Globus pallidus (tissue), 1 donor: ENCODE measurements around the gene LDB2.

Source experiments
- DNase-seq: peaks from one replicate; pipeline ENCODE4 v3.0.0-alpha.2; 2015; ENCODE audit warnings: low spot score

Gene LDB2

DNA sequence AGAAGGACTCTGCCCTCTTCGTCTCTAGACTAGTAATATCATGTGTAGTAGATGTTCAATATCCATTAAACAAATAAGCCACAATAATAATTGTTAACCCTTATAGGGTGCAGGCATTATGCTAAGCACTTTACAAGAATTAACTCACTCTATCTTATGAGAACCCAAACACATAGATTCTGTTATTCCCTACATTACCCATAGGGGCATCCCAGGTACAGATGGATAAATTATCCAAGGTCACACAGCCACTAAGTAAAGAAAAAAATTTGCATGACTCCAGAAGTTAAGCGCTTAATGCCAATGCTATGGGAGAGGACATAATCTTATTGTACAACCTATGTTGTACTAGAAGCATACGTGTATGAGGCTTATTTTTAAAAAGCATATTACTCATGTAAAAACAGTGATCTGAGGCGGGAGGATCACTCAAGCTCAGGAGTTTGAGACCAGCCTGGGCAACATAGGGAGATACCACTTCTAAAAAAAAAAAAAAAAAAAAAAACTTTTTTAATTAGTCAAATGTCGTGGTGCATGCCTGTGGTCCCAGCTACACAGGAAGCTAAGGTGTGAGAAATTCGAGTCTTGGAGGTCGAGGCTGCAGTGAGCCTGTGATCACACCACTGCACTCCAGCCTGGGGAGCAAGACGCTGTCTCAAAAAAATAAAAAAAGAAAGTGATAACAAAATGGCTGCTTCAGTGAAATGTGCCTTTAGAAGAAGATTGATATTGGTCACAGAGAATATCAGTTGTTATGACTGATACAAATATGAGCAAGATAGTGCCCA, 13.6 kb downstream of the LDB2 start:
- no peak for DNase-seq

DNA sequence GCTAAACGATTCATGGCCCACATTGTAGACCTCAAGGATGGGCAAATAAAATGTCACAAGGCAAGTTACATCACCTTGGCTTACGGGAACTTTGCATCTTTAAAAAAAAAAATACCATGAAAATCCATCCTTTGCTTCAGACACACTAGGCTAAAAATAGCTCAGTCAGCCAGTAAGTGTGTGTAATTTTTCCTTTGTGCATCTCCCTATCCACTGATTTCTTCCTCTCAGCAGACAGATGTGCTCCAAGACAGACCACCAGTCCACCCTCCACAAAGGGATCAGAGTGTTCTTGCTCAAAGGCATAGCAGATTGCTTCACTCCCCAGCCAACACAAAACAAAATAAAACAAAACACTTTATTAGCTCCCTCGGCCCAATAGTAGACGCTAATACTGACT, 14.6 kb downstream of the LDB2 start:
- DNase-seq: no peak

DNA sequence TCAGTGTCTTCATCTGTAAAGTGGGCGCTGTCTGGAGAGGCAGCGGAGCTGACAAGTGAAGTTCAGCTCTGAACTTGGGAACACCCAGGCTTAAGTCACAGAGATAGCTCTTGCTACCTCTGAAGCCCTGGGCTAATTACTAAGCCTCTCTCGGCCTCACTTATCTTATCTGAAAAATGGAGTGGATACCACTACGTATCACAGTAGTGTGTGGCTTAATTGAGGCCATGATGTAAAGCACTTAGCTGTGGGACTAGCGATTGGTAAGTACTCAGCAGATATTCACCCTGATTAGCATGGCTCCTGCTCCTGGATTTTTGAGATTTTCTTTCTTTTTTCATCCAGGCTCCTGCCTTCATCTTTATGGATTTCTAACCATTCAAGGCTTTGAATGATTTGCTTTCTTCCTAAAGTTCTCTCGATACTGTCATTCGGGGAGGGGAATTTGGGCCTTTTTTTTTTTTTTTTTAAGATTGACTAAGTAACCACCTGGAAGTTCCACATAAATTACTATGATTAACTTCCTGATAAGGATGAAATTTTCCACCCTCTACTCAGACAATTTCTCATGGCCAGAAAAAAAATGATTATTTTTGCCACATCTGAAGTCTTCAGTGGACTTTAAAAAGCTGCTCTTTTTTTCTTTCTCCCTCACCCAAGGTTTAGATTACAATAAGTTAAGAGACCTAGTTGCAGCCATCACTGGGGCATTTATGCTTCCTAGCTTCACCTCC, 17.1 kb downstream of the LDB2 start:
- no peak for DNase-seq

DNA sequence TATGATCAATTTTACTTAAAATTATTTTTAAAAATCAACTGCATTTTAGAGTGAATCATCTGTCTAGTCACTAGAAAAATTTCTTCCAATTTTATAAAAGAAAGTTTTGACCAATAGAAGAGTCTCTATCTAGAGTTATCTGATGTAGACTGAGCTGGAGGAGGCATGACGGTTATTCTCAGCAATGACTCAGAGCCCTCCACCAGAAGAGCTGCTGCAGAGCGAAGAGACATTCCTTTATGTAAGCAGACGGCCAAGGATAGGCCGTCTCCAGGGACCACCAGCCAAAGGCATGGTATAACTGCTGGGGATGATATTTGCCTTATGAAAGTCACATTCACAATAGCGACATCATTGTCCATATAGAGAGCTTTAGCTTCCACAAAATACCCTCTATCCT, 23.0 kb downstream of the LDB2 start:
- DNase-seq: no peak

DNA sequence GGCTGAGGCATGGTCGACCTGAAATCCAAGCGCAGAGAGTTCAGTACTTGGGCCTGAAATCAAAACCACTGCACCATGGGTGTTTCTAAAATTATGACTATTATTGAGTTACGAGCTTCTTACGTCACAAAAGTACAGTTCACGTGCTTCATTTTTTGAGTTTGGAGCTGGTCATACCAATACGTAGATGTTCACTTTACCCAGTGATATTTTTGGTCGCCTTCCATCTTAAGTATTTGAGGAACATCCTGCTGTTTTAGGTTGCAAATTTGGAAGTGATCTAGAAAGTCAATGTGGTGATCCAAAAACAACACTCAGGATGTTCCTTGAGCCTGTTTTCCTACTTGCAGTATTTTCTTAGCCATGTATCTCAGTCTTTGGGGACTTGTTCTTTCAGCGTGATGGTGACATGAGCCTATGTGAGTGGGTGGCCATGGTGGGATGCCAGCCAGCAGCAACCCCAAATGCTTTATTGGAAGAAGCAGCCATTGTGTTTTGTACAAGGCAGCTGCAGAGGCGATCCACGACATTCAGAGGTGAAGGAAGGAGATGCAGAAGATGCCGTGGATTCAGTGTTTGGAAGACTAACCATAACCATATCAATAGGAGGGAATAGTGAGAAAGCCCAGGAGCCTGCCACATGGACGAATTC, 28.7 kb downstream of the LDB2 start:
- DNase-seq: no peak

DNA sequence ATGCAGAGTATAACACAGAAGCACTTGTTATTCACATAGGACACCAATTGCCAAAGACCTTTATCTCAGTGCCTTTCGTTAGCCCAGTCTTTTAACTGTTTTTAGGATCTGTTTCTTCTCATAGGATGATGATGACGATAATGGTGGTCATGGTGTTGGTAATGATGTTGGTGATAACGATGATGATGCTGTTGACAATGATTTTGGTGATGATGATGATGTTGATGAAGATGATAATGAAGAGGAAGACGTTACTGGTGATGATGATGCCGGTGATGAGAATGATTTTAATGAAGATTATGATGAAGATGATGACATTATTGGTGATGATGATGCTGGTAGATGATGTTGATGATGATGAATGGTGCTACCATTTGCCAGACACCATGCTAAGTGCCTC, 29.8 kb downstream of the LDB2 start:
- no peak for DNase-seq

DNA sequence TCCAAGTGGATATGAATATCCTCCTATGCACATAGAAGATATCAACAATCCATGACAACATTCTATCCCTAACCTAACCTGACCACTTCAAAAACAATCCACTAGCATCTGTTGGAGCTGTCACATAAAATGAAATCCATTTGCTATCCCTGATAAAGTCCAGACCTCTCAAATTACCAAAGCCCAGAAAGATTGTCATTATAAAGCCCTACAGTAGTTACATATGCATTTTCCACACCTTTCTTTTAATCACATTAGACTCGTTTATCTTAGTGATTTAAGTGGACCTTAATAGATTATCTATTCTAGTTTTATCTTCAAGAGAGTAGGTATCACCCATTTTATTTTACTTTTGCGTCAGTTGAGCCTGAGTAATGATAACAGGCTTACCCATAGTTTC, 30.6 kb downstream of the LDB2 start:
- DNase-seq: no peak

DNA sequence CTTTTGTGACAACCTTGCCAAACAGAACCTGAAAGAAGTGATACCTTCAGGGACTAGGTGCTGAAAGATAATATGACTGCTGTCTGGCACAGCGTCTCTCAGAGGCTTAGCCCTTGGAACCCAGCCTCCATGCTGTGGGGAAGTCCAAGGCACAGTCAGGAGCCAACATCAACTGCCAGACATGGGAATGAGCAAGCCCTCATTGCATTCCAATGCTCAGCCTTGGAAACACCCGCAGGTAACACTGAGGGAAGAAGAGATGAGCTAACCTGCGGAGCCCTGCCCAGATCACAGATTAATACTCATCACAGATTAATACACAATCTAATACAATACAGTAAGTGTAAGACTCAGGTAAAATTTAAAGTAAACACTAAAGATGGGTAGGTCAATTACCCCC, 31.5 kb downstream of the LDB2 start:
- no peak for DNase-seq

DNA sequence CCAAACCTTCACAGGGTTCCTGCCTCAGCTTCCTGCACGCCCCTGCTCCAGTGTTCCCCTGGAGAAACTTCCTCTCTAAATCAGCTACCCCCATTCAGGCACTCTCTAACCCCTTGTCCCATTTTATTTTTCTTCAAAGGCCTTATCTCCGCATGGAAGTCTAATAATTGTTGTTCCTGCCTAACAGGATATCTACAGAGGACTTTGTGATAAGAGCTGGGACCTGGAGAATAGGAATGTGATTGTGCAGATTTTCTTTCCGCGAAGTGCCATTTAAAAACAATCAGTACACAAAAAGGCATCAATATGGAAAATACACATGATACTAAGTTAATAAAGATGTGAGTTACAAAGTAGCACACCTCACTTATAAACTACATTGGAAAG, 32.6 kb downstream of the LDB2 start:
- DNase-seq: no peak

DNA sequence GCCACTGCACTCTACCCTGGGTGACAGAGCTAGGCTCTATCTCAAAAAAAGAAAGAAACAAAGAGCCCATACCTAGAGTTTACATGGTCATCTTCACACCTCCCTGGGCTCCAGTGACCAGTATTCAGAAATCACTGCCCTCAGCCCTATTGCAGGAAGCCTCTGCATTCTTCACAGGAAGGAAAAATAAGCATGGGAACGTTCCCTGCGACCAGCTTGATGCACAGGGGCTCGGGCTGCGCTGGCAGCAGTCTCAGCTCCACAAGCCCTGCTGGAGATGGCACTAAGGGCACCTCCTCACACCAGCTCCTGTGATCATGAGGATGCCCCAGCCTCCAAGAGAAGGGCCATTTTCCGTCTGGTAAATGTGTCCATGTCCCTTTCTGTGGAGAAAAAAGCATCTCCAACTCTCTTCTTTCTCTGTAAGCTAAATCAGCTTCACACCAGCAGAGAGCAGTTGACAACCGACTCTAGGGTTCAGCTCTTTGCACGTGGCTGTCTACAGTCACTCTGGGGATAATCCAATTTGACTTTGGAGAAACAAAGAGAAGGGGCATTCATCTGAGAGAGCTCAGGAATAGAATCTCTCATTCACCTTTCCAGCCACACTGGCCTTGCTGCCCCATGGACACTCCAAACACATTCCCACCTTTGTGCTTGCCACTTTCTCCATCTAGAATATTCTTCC, 33.1 kb downstream of the LDB2 start:
- no peak for DNase-seq

DNA sequence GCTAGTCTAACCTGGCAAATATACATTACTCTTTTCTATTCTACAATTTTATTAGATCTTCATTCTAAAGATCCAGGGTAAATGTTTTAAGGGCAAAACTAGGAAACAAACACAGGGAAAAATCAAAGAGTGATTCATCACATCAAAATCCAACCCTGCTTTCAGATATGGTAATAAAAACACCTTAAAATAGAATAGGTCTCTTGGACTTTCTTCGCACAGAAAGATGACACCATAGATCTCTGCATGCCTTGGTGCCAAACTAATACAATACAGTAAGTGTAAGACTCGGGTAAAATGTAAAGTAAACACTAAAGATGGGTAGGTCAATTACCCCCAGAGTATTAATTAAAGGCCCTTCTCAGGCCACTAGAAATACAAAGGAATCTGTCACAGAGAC, 34.2 kb downstream of the LDB2 start:
- no peak for DNase-seq

DNA sequence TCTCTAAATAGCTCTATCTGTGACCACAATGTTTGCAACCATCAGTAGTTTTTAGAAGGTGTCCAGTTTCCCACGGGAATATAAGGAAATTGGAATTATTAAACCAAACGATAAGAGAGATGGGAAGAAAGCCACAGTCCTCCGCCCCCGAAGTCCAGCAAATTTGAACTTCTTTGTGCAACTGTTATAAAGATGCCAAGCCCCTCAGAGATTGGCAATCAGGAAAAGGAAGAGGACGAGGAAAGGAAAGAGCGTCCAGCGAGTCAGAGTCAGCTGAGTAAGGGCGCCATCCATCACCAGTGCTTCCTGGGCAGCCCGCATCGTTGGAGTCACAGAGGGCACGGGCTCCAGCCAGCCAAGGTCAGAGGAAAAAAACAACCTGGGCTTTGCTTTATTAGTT, 35.7 kb downstream of the LDB2 start:
- DNase-seq: no peak

DNA sequence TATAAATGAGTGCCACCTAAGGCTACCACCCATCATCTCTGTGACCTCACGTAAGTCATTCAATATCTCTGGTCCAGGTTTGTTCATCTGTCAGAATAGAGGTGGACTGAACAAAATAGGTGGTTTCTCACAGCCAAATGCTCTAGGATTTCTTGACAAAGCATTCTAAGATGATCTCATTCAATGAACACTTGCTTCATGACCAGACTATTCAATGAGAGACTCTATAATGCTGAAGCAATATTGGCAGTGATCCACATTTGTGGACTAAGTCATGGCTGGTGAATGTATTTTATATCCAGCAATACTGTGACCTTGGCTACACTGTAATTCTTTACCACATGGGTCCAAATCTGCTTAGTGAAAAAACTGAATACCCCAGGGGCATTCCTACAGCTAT, 37.9 kb downstream of the LDB2 start:
- DNase-seq: no peak

DNA sequence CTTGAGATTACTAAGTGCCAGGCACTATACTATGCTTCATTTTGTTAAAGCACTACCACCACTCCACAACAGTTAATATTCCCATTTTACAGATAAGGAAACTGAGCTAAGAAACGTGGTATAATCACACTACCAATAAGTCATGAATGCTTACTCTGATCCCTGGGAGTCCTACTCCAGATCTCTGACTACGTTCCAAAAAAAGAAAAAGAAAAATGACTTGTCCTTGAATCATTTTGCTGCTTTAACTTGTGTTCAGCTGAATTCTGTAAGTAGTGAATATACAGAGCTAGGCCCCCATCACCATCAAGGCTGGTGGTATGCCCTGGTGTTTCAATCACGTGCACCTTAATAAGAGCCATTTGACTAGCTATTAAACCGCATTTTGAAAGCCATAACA, 39.4 kb downstream of the LDB2 start:
- no peak for DNase-seq

DNA sequence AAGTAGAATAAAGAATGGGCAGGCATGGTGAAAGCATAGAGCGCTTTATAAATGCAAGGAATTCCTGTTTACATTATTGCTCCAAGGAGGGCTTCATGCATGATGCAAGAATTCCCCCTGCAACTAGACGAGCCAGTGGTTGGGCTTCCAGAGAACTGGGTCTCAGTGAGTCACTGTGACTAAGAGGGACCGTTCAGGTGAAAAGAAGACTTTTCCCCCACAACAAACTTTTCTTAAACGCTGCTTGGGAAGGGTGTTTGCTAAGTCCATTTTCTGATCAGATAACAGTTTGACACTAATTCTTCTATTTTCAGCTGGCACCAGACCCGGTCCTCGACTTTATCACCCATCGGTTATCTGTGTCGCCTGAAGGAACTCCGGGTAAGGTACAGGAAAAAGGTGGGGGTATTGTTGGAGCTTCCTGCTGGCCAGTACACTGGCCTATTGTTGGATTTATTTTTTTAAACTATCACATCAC, 40.1 kb downstream of the LDB2 start:
- DNase-seq: no peak

DNA sequence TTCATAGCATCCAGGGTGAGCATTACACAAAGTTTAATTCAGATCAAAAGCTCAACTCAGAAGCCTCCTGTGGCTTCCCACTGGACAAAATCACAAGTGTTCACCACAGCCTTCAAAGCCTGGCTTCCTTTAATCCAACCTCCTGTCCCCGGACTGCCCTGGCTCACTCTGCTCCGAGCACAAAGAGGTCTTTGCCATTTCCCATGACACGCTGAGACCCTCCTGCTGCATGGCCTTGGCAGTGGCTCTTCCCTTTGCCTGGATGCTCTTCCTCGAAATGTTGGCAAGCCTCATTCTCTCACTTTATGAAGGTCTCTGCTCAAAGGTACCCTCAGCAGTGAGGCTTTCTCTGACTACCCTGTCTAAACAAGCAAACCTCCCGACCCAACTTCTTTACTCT, 41.0 kb downstream of the LDB2 start:
- DNase-seq: no peak

DNA sequence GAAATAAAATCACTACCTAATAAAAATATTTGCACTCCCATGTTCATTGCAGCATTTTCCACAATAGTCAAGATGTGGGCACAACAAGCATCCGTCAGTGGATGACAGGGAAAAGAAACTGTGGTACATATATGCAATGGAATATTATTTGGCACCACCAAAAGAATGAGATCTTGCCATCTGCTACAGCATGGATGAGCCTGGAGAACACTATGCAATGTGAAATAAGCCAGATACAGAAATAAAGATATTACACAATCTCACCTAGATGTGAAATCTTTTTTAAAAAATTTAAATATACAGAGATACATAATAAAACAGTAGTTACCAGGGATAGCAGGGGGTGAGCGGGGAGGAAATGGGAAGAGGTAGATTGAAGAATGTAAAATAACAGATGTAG, 44.8 kb downstream of the LDB2 start:
- no peak for DNase-seq

DNA sequence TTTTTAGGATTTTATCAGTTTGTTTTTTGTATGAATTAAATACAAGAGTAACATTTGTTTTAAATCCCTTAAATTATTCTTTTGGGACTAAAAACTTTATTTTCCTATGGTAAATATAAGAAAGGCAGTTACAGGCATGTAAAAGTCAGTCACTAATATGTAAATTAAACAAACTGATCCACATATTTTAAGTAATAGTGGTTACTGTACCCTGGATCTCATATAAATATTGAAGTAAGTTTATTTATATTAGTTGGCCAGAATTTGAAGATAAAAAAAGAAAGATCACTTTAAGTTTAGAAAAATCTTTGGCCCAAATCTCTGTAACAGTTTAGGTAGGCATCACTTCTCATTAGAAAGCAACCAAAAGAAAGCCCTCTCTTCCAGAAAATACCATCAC, 45.8 kb downstream of the LDB2 start:
- DNase-seq: no peak

DNA sequence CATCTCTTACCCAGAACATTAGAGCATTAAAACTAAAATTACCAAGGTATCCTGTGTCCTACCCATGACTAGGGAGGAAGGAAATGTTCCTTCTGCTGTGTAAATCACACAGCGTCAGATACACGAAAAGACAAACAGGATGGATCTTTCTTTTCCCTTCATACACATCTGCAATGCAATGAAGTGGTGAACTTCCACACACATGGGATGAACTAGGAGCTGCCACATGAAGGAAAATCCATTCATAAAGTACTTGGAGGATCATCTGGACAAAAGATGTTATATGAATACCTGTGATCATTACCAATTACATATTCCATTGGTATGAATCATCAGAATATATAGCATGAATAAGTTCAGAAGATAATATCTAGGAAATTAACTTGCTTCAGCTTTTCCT, 46.2 kb downstream of the LDB2 start:
- no peak for DNase-seq

DNA sequence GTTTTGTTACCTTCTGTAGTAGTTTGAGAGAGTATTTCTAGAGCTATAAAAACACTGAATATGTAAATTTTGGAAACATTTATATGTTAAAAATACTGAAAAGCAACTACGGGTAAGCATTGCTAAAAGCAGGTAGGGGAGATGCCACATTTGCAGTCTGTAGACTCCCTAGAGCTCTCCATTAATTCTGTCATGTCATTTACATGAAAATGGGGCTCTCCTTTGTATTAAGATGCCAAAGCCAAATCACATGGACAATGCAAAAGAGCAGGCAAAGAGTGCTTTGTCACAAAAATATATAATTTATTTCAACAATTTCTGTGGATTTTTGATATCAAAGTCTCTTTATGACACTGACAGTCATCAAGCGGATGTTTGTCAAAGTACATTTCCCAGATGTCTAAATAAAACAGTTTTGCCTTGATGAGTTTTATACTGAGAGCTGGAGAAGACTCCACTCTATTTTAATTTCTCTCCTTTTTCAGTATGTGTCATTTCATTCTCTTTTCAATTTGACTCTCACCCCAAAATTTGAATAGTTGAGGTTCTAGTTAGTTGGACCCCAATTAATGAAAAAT, 51.8 kb downstream of the LDB2 start:
- DNase-seq: no peak

DNA sequence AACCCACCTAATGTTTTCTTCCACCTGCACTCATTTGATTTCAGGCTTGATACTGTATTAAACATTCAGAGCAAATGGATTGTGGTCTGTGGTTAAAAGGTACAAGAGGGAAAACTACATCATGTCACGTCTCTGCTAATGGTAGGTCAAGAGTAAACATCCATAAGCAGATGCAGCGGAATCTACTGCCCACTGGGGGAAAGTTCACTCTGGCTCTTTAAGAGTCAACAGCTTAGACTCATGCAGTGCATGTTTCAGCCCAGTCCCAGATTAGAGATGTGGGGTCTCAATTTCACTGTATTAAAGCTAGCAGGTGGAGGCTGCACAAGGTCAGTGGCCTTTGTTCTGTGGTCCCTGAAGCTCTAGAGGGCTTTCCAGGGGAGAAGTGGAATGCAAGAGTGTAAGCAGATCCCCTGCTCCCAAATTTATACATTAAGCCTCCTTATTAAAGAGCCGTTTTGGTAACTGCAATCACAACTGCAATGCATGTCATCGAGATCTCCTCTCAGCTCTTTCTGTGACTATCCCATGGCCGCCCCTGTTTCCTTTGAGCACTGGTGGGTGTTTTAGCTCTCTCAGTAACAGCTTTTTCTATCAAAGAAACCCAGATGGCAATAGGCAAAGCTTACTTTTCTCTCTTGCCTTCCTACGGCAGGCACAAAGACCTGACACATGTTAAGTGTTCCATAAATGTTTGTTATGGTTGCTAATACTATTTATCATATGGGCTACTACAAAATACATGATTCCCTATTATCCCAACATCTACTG, 53.4 kb downstream of the LDB2 start:
- DNase-seq: no peak
